GM19455 (cell line): Measurements from ENCODE around the gene AQP2.

Experiments
- ATAC-seq: cut with Tn5 transposase; IDR thresholded peaks from one replicate; pipeline ENCODE4 v1.9.1; 2021; ENCODE audit not compliant: unreplicated experiment

The AQP2 gene

GRCh38 chr12:49939707-49940106, 10.8 kb upstream of the AQP2 start:
- ATAC-seq = no peak

GRCh38 chr12:49941556-49942511, 8.7 kb upstream of the AQP2 start:
- ATAC-seq = no peak

- ATAC-seq = no peak
These were observed 8.0 kb upstream of the AQP2 start for GRCh38 chr12:49942512-49942893.

- no peak for ATAC-seq
These were observed 7.5 kb upstream of the AQP2 start for GRCh38 chr12:49942921-49943624.

- no peak for ATAC-seq
These were observed 6.9 kb upstream of the AQP2 start for GRCh38 chr12:49943625-49943960.

GRCh38 chr12:49944046-49944445, 6.5 kb upstream of the AQP2 start:
- no peak for ATAC-seq

GRCh38 chr12:49944718-49945117, 5.8 kb upstream of the AQP2 start:
- no peak for ATAC-seq

- ATAC-seq = peak; percentile 66
These were observed 5.0 kb upstream of the AQP2 start for GRCh38 chr12:49945394-49946080.

GRCh38 chr12:49946086-49946485, 4.5 kb upstream of the AQP2 start:
- ATAC-seq = no peak

- ATAC-seq = no peak
These were observed 4.0 kb upstream of the AQP2 start for GRCh38 chr12:49946497-49946896.

GRCh38 chr12:49947593-49948226, 2.8 kb upstream of the AQP2 start:
- ATAC-seq = no peak

GRCh38 chr12:49948866-49949845, 1.4 kb upstream of the AQP2 start:
- no peak for ATAC-seq

- ATAC-seq = no peak
These were observed 671 bp upstream of the AQP2 start for GRCh38 chr12:49949866-49950265.

- no peak for ATAC-seq
These were observed 1.1 kb downstream of the AQP2 start for GRCh38 chr12:49951411-49952240.

- no peak for ATAC-seq
These were observed 2.0 kb downstream of the AQP2 start for GRCh38 chr12:49952391-49953055.

- no peak for ATAC-seq
These were observed 2.6 kb downstream of the AQP2 start for GRCh38 chr12:49953151-49953550.

- no peak for ATAC-seq
These were observed 3.7 kb downstream of the AQP2 start for GRCh38 chr12:49953961-49954846.
